KMS-11 (cell line): ENCODE data around the gene UPK1B.

ENCODE experiments used
- H2AFZ ChIP-seq: fragments of 200-600 bp; sonication (generic); 2 replicates; pipeline ENCODE4 v1.6.1; 2016; ENCODE audit warnings: antibody characterized with exemption, mixed run types, low read depth
- H3K27ac ChIP-seq: fragments of 200-600 bp; sonication (generic); 2 replicates; pipeline ENCODE4 v1.6.1; 2016; ENCODE audit warnings: mild to moderate bottlenecking, mixed run types
- H3K27me3 ChIP-seq: fragments of 200-600 bp; sonication (generic); 2 replicates; pipeline ENCODE4 v1.6.1; 2017; ENCODE audit warnings: mild to moderate bottlenecking, low read depth, mixed run types, moderate library complexity; ENCODE audit not compliant: insufficient read depth
- H3K36me3 ChIP-seq: fragments of 200-600 bp; sonication (generic); 2 replicates; pipeline ENCODE4 v1.6.1; 2017; ENCODE audit warnings: mild to moderate bottlenecking, mixed run types; ENCODE audit not compliant: insufficient read depth
- H3K4me1 ChIP-seq: fragments of 200-600 bp; sonication (generic); 2 replicates; pipeline ENCODE4 v1.6.1; 2016; ENCODE audit warnings: mild to moderate bottlenecking, low read depth, mixed run types; ENCODE audit not compliant: poor library complexity, severe bottlenecking
- H3K4me2 ChIP-seq: fragments of 200-600 bp; sonication (generic); 2 replicates; pipeline ENCODE4 v1.7.0; 2016; ENCODE audit warnings: mild to moderate bottlenecking, mixed run types
- H3K4me3 ChIP-seq: fragments of 200-600 bp; sonication (generic); IDR thresholded peaks from 2 replicates; pipeline ENCODE4 v1.6.1; 2017; ENCODE audit warnings: low read depth, low read length, mixed read lengths; ENCODE audit not compliant: insufficient read depth
- H3K79me2 ChIP-seq: fragments of 200-600 bp; sonication (generic); 2 replicates; pipeline ENCODE4 v1.6.1; 2016; ENCODE audit warnings: low read depth, mixed run types; ENCODE audit not compliant: insufficient read depth
- H3K9ac ChIP-seq: fragments of 200-600 bp; sonication (generic); 2 replicates; pipeline ENCODE4 v1.6.1; 2016; ENCODE audit warnings: mild to moderate bottlenecking, mixed run types
- H4K20me1 ChIP-seq: fragments of 200-600 bp; sonication (generic); 2 replicates; pipeline ENCODE4 v1.6.1; 2016; ENCODE audit warnings: mild to moderate bottlenecking, mixed run types; ENCODE audit not compliant: insufficient read depth
- TF ChIP-seq, protein P1 (sequence below): fragments of 200-600 bp; sonication (generic); conservative IDR thresholded peaks from 2 replicates; pipeline ENCODE4 v1.6.1; 2017; ENCODE audit warnings: low read depth, mild to moderate bottlenecking, antibody characterized with exemption, low read length, moderate library complexity, mixed read lengths

UPK1B gene

DNA sequence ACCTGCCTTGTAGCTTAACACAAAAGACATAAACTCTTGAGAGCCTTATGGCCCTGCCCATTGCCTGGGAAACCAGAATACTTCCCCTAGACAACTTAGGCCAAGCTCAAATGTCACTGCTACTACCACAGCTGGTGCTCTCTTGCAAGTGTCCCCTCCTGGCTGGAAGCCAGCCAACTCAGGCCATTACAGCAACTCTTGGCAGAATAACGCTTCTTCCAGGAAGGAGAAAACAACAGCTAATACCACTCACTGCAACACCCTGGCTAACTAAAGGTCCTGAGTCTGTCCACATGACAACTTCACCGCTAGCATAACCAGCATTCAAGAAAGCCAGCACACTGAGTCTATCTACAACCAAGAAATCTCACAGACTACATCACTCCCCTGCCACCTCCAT is 72.4 kb downstream of the UPK1B start:
- TF ChIP-seq, protein P1, sequence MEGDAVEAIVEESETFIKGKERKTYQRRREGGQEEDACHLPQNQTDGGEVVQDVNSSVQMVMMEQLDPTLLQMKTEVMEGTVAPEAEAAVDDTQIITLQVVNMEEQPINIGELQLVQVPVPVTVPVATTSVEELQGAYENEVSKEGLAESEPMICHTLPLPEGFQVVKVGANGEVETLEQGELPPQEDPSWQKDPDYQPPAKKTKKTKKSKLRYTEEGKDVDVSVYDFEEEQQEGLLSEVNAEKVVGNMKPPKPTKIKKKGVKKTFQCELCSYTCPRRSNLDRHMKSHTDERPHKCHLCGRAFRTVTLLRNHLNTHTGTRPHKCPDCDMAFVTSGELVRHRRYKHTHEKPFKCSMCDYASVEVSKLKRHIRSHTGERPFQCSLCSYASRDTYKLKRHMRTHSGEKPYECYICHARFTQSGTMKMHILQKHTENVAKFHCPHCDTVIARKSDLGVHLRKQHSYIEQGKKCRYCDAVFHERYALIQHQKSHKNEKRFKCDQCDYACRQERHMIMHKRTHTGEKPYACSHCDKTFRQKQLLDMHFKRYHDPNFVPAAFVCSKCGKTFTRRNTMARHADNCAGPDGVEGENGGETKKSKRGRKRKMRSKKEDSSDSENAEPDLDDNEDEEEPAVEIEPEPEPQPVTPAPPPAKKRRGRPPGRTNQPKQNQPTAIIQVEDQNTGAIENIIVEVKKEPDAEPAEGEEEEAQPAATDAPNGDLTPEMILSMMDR, result no peak
- Histone ChIP-seq H3K4me1 (peaks cover 8% of the 10 kb centered on the region), H3K27ac (no peak overlapping the region), H2AFZ (no peak overlapping the region), H3K27me3 (no peaks in the 10 kb centered on the region), H3K9ac (no peak overlapping the region), H3K4me3 (no peak overlapping the region), H4K20me1 (no peaks in the 10 kb centered on the region), H3K79me2 (no peaks in the 10 kb centered on the region), H3K36me3 (no peaks in the 10 kb centered on the region), H3K4me2 (no peak overlapping the region)
